IPS-NIHi7 (cell line): ENCODE data around the gene ADAMTSL2.
A peak's percentile ranks its signal among the peaks of the same experiment; 100 is the strongest.

Source experiments
- DNase-seq: peaks from one replicate; pipeline ENCODE4 v3.0.0; 2012; ENCODE audit warnings: mixed read lengths; ENCODE audit errors: extremely low spot score

The ADAMTSL2 gene

GRCh38 chr9:133534346-133535291, at the start of gene ADAMTSL2:
Gene ADAMTSL2, plus strand, starts transcription at chr9:133534704. Its CDS starts 2,009 bp downstream, at chr9:133536713.
- DNase-seq: peak; percentile 72

GRCh38 chr9:133485531-133486260, 48.8 kb upstream of the ADAMTSL2 start:
- DNase-seq: no peak

GRCh38 chr9:133487331-133487725, 47.2 kb upstream of the ADAMTSL2 start:
- no peak for DNase-seq

GRCh38 chr9:133488686-133489252, 45.7 kb upstream of the ADAMTSL2 start:
- no peak for DNase-seq

- DNase-seq: no peak
Observed at GRCh38 chr9:133489253-133490190, 45.0 kb upstream of the ADAMTSL2 start.

- DNase-seq: no peak
Observed at GRCh38 chr9:133490201-133490681, 44.3 kb upstream of the ADAMTSL2 start.

- DNase-seq: no peak
Observed at GRCh38 chr9:133490865-133491655, 43.4 kb upstream of the ADAMTSL2 start.

GRCh38 chr9:133491656-133491925, 42.9 kb upstream of the ADAMTSL2 start:
- peak; percentile 6 for DNase-seq

GRCh38 chr9:133492061-133493021, 42.2 kb upstream of the ADAMTSL2 start:
- DNase-seq: no peak

- DNase-seq: no peak
Observed at GRCh38 chr9:133493428-133493827, 41.1 kb upstream of the ADAMTSL2 start.

GRCh38 chr9:133493845-133494540, 40.5 kb upstream of the ADAMTSL2 start:
- DNase-seq: no peak

GRCh38 chr9:133494636-133495326, 39.7 kb upstream of the ADAMTSL2 start:
- DNase-seq: no peak

GRCh38 chr9:133495327-133496293, 38.9 kb upstream of the ADAMTSL2 start:
- DNase-seq: no peak

GRCh38 chr9:133496861-133497842, 37.4 kb upstream of the ADAMTSL2 start:
- no peak for DNase-seq

GRCh38 chr9:133499132-133499891, 35.2 kb upstream of the ADAMTSL2 start:
- no peak for DNase-seq
